ENCODE results near the gene SLC25A17.
"Not testable (repeated sequence)": the region's sequence is repeated elsewhere in the genome, so short reads cannot be mapped to it uniquely, and the experiment has no call there.

The SLC25A17 gene

GRCh38 chr22:40720538-40721256, 98.4 kb downstream of the SLC25A17 start:
- no peak for DNase-seq (ENCODE audit: low spot score)

- DNase-seq (ENCODE audit: low spot score): not testable (repeated sequence)
Observed at GRCh38 chr22:40720156-40720537, 99.0 kb downstream of the SLC25A17 start.
